Mesendoderm (in vitro differentiated cells): ENCODE measurements around the gene CLRN1.

Source experiments
- DNase-seq: peaks from one replicate; pipeline ENCODE4 v3.0.0; 2013
- H2AK5ac ChIP-seq: 2 replicates; pipeline ENCODE4 v1.6.1; 2013; ENCODE audit warnings: low read length, inconsistent platforms
- H2BK120ac ChIP-seq: 2 replicates; pipeline ENCODE4 v1.6.1; 2013; ENCODE audit warnings: low read depth, mild to moderate bottlenecking, low read length, moderate library complexity, mixed read lengths
- H2BK15ac ChIP-seq: replicated peaks from 2 replicates; pipeline ENCODE4 v1.6.1; 2013; ENCODE audit warnings: low read depth, mild to moderate bottlenecking, moderate library complexity
- H2BK5ac ChIP-seq: 2 replicates; pipeline ENCODE4 v1.6.1; 2013; ENCODE audit warnings: low read length, inconsistent platforms
- H3K18ac ChIP-seq: 2 replicates; pipeline ENCODE4 v1.6.1; 2013; ENCODE audit warnings: mild to moderate bottlenecking, low read length, mixed read lengths
- H3K23ac ChIP-seq: one replicate; pipeline ENCODE4 v1.6.1; 2013; ENCODE audit warnings: low read length
- H3K27ac ChIP-seq: 2 replicates; pipeline ENCODE4 v1.5.1; 2013; ENCODE audit warnings: low read depth, mild to moderate bottlenecking, inconsistent platforms, low read length, moderate library complexity
- H3K27me3 ChIP-seq: 2 replicates; pipeline ENCODE4 v1.6.1; 2013; ENCODE audit warnings: low read length, control low read depth, mild to moderate bottlenecking, inconsistent platforms; ENCODE audit not compliant: insufficient read depth, poor library complexity
- H3K36me3 ChIP-seq: 2 replicates; pipeline ENCODE4 v1.6.1; 2013; ENCODE audit warnings: low read length, inconsistent platforms; ENCODE audit not compliant: control insufficient read depth, insufficient read depth
- H3K4ac ChIP-seq: one replicate; pipeline ENCODE4 v1.6.1; 2013; ENCODE audit warnings: low read depth, mild to moderate bottlenecking, low read length, moderate library complexity
- H3K4me1 ChIP-seq: 2 replicates; pipeline ENCODE4 v1.6.1; 2013; ENCODE audit warnings: low read depth, low read length, inconsistent platforms; ENCODE audit not compliant: control insufficient read depth
- H3K4me2 ChIP-seq: 2 replicates; pipeline ENCODE4 v1.6.1; 2013; ENCODE audit warnings: low read length
- H3K4me3 ChIP-seq: 2 replicates; pipeline ENCODE4 v1.5.1; 2013; ENCODE audit warnings: mild to moderate bottlenecking, low read length
- H3K56ac ChIP-seq: one replicate; pipeline ENCODE4 v1.6.1; 2013; ENCODE audit warnings: low read length
- H3K79me1 ChIP-seq: 2 replicates; pipeline ENCODE4 v1.6.1; 2013; ENCODE audit warnings: low read length, inconsistent platforms
- H3K79me2 ChIP-seq: 2 replicates; pipeline ENCODE4 v1.6.1; 2013; ENCODE audit warnings: mild to moderate bottlenecking, low read length; ENCODE audit not compliant: control insufficient read depth, insufficient read depth
- H3K9ac ChIP-seq: 2 replicates; pipeline ENCODE4 v1.6.1; 2013; ENCODE audit warnings: low read length, inconsistent platforms
- H4K5ac ChIP-seq: one replicate; pipeline ENCODE4 v1.6.1; 2013; ENCODE audit warnings: low read length
- H4K8ac ChIP-seq: one replicate; pipeline ENCODE4 v1.6.1; 2013; ENCODE audit warnings: low read depth, mild to moderate bottlenecking, control low read depth, low read length, moderate library complexity
- WGBS: extraction: QIAGEN DNeasy Blood & Tissue Kit; methylation state at CpG from one replicate; pipeline ENCODE4 v1.1.7; 2013; ENCODE audit warnings: low lambda C conversion rate, missing lambda C conversion rate; ENCODE audit not compliant: insufficient coverage; ENCODE audit errors: extremely low coverage; 5-methylcytosine and 5-hydroxymethylcytosine counted together

Gene CLRN1

GRCh38 chr3:150960708-150961684, 11.5 kb downstream of the CLRN1 start:
- no peak overlapping the region for H4K5ac ChIP-seq
- no peak overlapping the region for H2BK120ac ChIP-seq
- no peak overlapping the region for H3K56ac ChIP-seq
- H4K8ac ChIP-seq = no peak overlapping the region
- H3K79me2 ChIP-seq = no peaks in the 10 kb centered on the region
- no peak overlapping the region for H3K18ac ChIP-seq
- no peaks in the 10 kb centered on the region for H3K36me3 ChIP-seq
- WGBS = no CpG with 5 or more reads among the region's 5 CpGs
- no peaks in the 10 kb centered on the region for H3K79me1 ChIP-seq
- no peak overlapping the region for H3K9ac ChIP-seq
- H2AK5ac ChIP-seq = no peak overlapping the region
- H3K4me3 ChIP-seq = no peak overlapping the region
- no peak overlapping the region for H3K27ac ChIP-seq
- H3K4ac ChIP-seq = no peak overlapping the region
- H3K23ac ChIP-seq = no peak overlapping the region
- H2BK5ac ChIP-seq = no peak overlapping the region
- no peak for DNase-seq
- no peaks in the 10 kb centered on the region for H3K4me1 ChIP-seq
- H3K4me2 ChIP-seq = no peak overlapping the region
- H2BK15ac ChIP-seq = no peak overlapping the region
- no peaks in the 10 kb centered on the region for H3K27me3 ChIP-seq

DNA sequence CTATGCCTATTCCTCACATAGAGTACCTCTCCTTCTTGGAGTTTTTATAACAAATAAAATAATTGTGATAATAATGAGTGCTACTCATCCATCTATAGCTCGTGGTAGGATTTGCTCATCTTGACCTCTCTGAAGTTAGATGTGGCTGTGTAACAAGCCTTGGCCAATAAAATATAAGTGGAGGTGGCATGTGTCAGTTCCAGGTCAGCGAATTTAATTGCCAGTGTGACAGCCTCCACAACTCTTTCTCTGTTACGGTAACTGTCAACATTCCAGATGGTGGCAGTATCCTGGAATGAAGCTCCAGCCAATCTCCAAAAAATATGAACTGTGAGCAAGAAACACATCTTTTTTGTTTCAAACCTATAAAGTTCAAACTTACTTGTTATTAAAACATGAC, 13.8 kb downstream of the CLRN1 start:
- Histone ChIP-seq H4K8ac (no peak overlapping the region), H3K79me2 (no peaks in the 10 kb centered on the region), H3K27ac (no peak overlapping the region), H2AK5ac (no peak overlapping the region), H3K9ac (no peak overlapping the region), H2BK120ac (no peak overlapping the region), H3K56ac (no peak overlapping the region), H3K79me1 (no peaks in the 10 kb centered on the region), H2BK15ac (no peak overlapping the region), H3K4me1 (no peaks in the 10 kb centered on the region), H3K23ac (no peak overlapping the region), H4K5ac (no peak overlapping the region), H3K4me3 (no peak overlapping the region), H3K18ac (no peak overlapping the region), H3K4me2 (no peak overlapping the region), H3K27me3 (no peaks in the 10 kb centered on the region), H2BK5ac (no peak overlapping the region), H3K36me3 (no peaks in the 10 kb centered on the region), H3K4ac (no peak overlapping the region)
- no peak for DNase-seq
- WGBS = no CpG with 5 or more reads among the region's 3 CpGs

GRCh38 chr3:150956376-150956775, 16.2 kb downstream of the CLRN1 start:
- no peak overlapping the region for H3K4me3 ChIP-seq
- H3K18ac ChIP-seq = no peak overlapping the region
- H3K4ac ChIP-seq = no peak overlapping the region
- no peak overlapping the region for H2BK15ac ChIP-seq
- H3K4me1 ChIP-seq = no peaks in the 10 kb centered on the region
- no peak overlapping the region for H3K56ac ChIP-seq
- H4K8ac ChIP-seq = no peak overlapping the region
- no peak overlapping the region for H3K27ac ChIP-seq
- H3K79me1 ChIP-seq = no peaks in the 10 kb centered on the region
- DNase-seq = peak; percentile 61
- H3K79me2 ChIP-seq = no peaks in the 10 kb centered on the region
- H2AK5ac ChIP-seq = no peak overlapping the region
- no peak overlapping the region for H3K4me2 ChIP-seq
- no peak overlapping the region for H4K5ac ChIP-seq
- H3K27me3 ChIP-seq = no peaks in the 10 kb centered on the region
- no peak overlapping the region for H3K9ac ChIP-seq
- no peak overlapping the region for H2BK120ac ChIP-seq
- WGBS = no CpG with 5 or more reads among the region's 6 CpGs
- no peaks in the 10 kb centered on the region for H3K36me3 ChIP-seq
- H3K23ac ChIP-seq = no peak overlapping the region
- no peak overlapping the region for H2BK5ac ChIP-seq

DNA sequence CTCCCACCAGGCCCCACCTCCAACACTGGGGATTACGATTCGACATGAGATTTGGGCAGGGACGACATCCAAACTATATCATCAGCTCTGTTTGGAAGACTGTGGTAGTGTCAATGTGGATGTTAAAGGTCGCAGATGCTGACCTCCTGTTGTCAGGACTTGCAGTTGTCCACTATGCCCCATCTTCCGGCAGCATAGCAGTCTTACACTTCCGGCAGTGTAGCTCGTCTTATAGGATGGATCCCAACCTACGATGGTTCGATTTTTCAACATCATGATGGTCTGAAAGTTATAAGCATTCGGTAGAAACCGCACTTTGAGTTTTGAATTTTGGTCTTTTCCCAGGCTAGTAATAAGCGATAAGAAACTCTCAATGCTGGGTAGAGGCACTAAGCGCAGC, 20.6 kb downstream of the CLRN1 start:
- Histone ChIP-seq H2BK15ac (no peak overlapping the region), H3K4me2 (no peak overlapping the region), H3K79me2 (no peaks in the 10 kb centered on the region), H3K27ac (no peak overlapping the region), H2BK120ac (no peak overlapping the region), H3K56ac (no peak overlapping the region), H3K4me1 (no peaks in the 10 kb centered on the region), H4K8ac (no peak overlapping the region), H3K23ac (no peak overlapping the region), H3K4me3 (no peak overlapping the region), H3K4ac (no peak overlapping the region), H3K18ac (no peak overlapping the region), H2BK5ac (no peak overlapping the region), H4K5ac (no peak overlapping the region), H3K79me1 (no peaks in the 10 kb centered on the region), H3K9ac (no peak overlapping the region), H3K36me3 (no peaks in the 10 kb centered on the region), H2AK5ac (no peak overlapping the region), H3K27me3 (no peaks in the 10 kb centered on the region)
- no CpG with 5 or more reads among the region's 13 CpGs for whole genome bisulfite sequencing
- DNase-seq = no peak

- no peak overlapping the region for H2AK5ac ChIP-seq
- H3K27me3 ChIP-seq = no peaks in the 10 kb centered on the region
- WGBS = no CpG with 5 or more reads among the region's 3 CpGs
- no peaks in the 10 kb centered on the region for H3K4me1 ChIP-seq
- H3K4ac ChIP-seq = no peak overlapping the region
- H3K79me1 ChIP-seq = no peaks in the 10 kb centered on the region
- no peak overlapping the region for H3K4me3 ChIP-seq
- no peak overlapping the region for H3K56ac ChIP-seq
- H3K4me2 ChIP-seq = no peak overlapping the region
- no peak overlapping the region for H3K18ac ChIP-seq
- H2BK15ac ChIP-seq = no peak overlapping the region
- H4K5ac ChIP-seq = no peak overlapping the region
- H3K79me2 ChIP-seq = no peaks in the 10 kb centered on the region
- no peak for DNase-seq
- no peak overlapping the region for H3K27ac ChIP-seq
- H2BK120ac ChIP-seq = no peak overlapping the region
- H3K23ac ChIP-seq = no peak overlapping the region
- no peak overlapping the region for H2BK5ac ChIP-seq
- H3K36me3 ChIP-seq = no peaks in the 10 kb centered on the region
- no peak overlapping the region for H4K8ac ChIP-seq
- no peak overlapping the region for H3K9ac ChIP-seq
Observed at GRCh38 chr3:150945226-150946032, 27.1 kb downstream of the CLRN1 start.
